Stomach (tissue), 9 donors: Measurements from ENCODE around the gene LNPEP. TPM values are rescaled to one million over a fixed set of nuclear protein-coding genes. Genes with fewer than 3 reads are reported as not detected.
A peak's percentile ranks its signal among the peaks of the same experiment; 100 is the strongest.

Experiments used
- DNase-seq, 2 donors: peaks; one replicate each; pipeline versions ENCODE4 v3.0.0 to v3.0.0-alpha.2; 2013 to 2019
- H3K27ac ChIP-seq, 5 donors: fragments of 200-600 bp in 4 of 5; sonication (generic) in 4 of 5; one replicate each; pipeline ENCODE4 v1.5.1; 2013 to 2019; ENCODE audit warnings: mild to moderate bottlenecking in 1 of 5, moderate library complexity in 1 of 5
- H3K27me3 ChIP-seq, 3 donors: fragments of 200-600 bp; sonication (generic); one replicate each; pipeline ENCODE4 v1.5.1; 2017 to 2019; ENCODE audit warnings: mixed run types in 1 of 3
- H3K36me3 ChIP-seq, 4 donors: fragments of 200-600 bp; sonication (generic); 1 replicate in 3 of 4; 2 replicates in 1 of 4; pipeline ENCODE4 v1.5.1; 2016 to 2019
- H3K4me1 ChIP-seq, 4 donors: fragments of 200-600 bp; sonication (generic); one replicate each; pipeline ENCODE4 v1.5.1; 2016 to 2019
- H3K4me3 ChIP-seq, 4 donors: fragments of 200-600 bp; sonication (generic) in 3 of 4; one replicate each; pipeline ENCODE4 v1.5.1; 2016 to 2019; ENCODE audit warnings: mild to moderate bottlenecking in 1 of 4
- H3K9me3 ChIP-seq, 4 donors: fragments of 200-600 bp; sonication (generic); one replicate each; pipeline ENCODE4 v1.5.1; 2016 to 2019
- EP300 ChIP-seq: sonication (generic); formaldehyde crosslinking; IDR thresholded peaks from one replicate; pipeline ENCODE4 v1.6.1; 2017; ENCODE audit warnings: antibody characterized with exemption
- POLR2A ChIP-seq, 4 donors: fragments of 450-650 bp; IDR thresholded peaks; one replicate each; pipeline ENCODE4 v1.6.1; 2016; ENCODE audit warnings: antibody characterized with exemption in 4 of 4, control low read depth in 2 of 4, mild to moderate bottlenecking in 1 of 4, moderate library complexity in 1 of 4
- POLR2AphosphoS5 ChIP-seq, 3 donors: sonication (generic); formaldehyde crosslinking; IDR thresholded peaks; one replicate each; pipeline ENCODE4 v1.6.1; 2016; ENCODE audit warnings: antibody characterized with exemption in 3 of 3
- WGBS, 5 donors: extraction: QIAGEN DNeasy Blood & Tissue Kit in 3 of 5; methylation state at CpG; one replicate each; pipeline versions ENCODE4 v1.1.5 to v1.1.7; 2013 to 2018; 5-methylcytosine and 5-hydroxymethylcytosine counted together
- intact Hi-C: fragments of 100-400 bp; cut with DNase I; formaldehyde crosslinking; loops from one replicate; pipeline ENCODE4 v1.15.1; 2023; ENCODE audit warnings: low total_unique reads
- polyA plus RNA-seq, 3 donors: library from polyadenylated mRNA; stranded (reverse); fragments of 200-250 nt; gene quantifications; one replicate each; pipeline ENCODE4 v1.2.3, GENCODE V29; 2013
- total RNA-seq, 5 donors: library from RNA; depleted of rRNA; stranded (reverse); fragments of >200 nt; gene quantifications; one replicate each; pipeline versions ENCODE4 v1.1.0 to v1.2.3, GENCODE V29; 2014 to 2016
- TF ChIP-seq, protein P1 (sequence below), 7 experiments: fragments of 450-650 bp in 4 of 7; fragments of 200-600 bp in 3 of 7; sonication (generic) in 3 of 7; IDR thresholded peaks; one replicate each; pipeline ENCODE4 v1.5.1; 2016 to 2019; ENCODE audit warnings: antibody characterized with exemption in 7 of 7, control low read depth in 2 of 7, mild to moderate bottlenecking in 1 of 7
- donor health status: healthy with polysubstance abuse.
- donor health status: Bipolar disorder and iron deficiency.
- donor health status: healthy.

LNPEP gene
- total and polyA plus RNA-seq, 8 donors = 2.0 to 160 (median 28.9) TPM

DNA sequence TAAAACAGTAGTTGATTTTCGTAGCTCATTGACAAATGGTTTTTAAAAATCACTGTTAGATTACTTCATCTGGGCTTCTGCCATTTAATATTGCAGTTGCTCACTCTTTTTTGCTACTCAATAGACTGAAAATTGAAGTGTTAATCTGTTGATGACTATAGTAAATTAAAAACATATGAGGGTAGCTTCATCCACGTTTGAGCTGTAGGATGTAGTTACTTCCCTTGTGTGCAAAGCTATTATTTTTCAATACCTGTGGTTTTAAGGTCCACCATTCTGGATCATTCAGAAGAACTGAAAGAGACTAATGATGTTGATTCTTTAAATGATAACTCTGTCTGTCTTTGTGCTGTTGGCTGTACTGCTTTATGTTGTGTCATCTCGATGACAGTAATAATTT lies 74.7 kb downstream of the LNPEP start:
- no peaks in the 10 kb centered on the region for H3K9me3 ChIP-seq
- 78 to 87% (median 83%) methylated on average over 3 of the region's 3 CpGs for WGBS, 5 donors

DNA sequence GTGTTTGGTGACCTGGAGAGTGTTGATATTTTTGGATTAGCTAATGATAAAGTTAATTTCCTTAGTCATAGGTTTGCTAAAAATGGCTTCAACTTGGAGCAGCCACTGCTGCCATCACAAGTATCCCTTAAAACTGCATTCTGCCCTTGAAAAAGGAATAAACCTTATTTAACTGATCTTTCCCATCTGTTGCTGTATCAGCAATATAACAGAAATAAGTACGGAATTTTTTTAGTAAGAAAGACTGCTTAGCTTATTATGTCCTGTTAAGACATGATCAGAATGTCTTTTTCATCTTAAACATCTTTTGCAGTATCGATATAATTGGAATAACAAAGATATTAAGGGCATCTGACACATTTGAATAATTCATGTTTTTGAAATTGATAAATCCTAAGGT lies 75.7 kb downstream of the LNPEP start:
- no peak overlapping the region for H3K27ac ChIP-seq
- intact Hi-C loops = no loop called here
- H3K27me3 ChIP-seq = no peaks in the 10 kb centered on the region
- DNase-seq = no peak
- no peak overlapping the region for H3K4me3 ChIP-seq
- H3K4me1 ChIP-seq = peaks cover 0 to 17% (median 6%) of the 10 kb centered on the region in 4 donors
- H3K9me3 ChIP-seq = no peaks in the 10 kb centered on the region
- TF ChIP-seq EP300 = no peak
- TF ChIP-seq, protein P1, sequence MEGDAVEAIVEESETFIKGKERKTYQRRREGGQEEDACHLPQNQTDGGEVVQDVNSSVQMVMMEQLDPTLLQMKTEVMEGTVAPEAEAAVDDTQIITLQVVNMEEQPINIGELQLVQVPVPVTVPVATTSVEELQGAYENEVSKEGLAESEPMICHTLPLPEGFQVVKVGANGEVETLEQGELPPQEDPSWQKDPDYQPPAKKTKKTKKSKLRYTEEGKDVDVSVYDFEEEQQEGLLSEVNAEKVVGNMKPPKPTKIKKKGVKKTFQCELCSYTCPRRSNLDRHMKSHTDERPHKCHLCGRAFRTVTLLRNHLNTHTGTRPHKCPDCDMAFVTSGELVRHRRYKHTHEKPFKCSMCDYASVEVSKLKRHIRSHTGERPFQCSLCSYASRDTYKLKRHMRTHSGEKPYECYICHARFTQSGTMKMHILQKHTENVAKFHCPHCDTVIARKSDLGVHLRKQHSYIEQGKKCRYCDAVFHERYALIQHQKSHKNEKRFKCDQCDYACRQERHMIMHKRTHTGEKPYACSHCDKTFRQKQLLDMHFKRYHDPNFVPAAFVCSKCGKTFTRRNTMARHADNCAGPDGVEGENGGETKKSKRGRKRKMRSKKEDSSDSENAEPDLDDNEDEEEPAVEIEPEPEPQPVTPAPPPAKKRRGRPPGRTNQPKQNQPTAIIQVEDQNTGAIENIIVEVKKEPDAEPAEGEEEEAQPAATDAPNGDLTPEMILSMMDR (IDR thresholded peaks at IDR 0.05) = no peak
- TF ChIP-seq POLR2A (IDR thresholded peaks at IDR 0.05) = no peak
- TF ChIP-seq POLR2AphosphoS5 (IDR thresholded peaks at IDR 0.05) = no peak
- 92 to 98% (median 97%) methylated on average over 2 of the region's 2 CpGs for WGBS, 5 donors
- peaks cover 0 to 55% (median 49%) of the 10 kb centered on the region in 4 donors for H3K36me3 ChIP-seq

More for the DNA sequence above, 74.7 kb downstream of the LNPEP start:
- H3K4me3 ChIP-seq = no peak overlapping the region
- no peaks in the 10 kb centered on the region for H3K27me3 ChIP-seq
- no peak overlapping the region for H3K27ac ChIP-seq
- intact Hi-C loops = no loop called here
- TF ChIP-seq POLR2A (IDR thresholded peaks at IDR 0.05) (no peak), EP300 (no peak), POLR2AphosphoS5 (IDR thresholded peaks at IDR 0.05) (no peak)
- TF ChIP-seq, protein P1 (IDR thresholded peaks at IDR 0.05) = no peak
- peaks cover 0 to 11% (median 5%) of the 10 kb centered on the region in 4 donors for H3K4me1 ChIP-seq
- peaks cover 0 to 56% (median 48%) of the 10 kb centered on the region in 4 donors for H3K36me3 ChIP-seq
- DNase-seq = no peak

DNA sequence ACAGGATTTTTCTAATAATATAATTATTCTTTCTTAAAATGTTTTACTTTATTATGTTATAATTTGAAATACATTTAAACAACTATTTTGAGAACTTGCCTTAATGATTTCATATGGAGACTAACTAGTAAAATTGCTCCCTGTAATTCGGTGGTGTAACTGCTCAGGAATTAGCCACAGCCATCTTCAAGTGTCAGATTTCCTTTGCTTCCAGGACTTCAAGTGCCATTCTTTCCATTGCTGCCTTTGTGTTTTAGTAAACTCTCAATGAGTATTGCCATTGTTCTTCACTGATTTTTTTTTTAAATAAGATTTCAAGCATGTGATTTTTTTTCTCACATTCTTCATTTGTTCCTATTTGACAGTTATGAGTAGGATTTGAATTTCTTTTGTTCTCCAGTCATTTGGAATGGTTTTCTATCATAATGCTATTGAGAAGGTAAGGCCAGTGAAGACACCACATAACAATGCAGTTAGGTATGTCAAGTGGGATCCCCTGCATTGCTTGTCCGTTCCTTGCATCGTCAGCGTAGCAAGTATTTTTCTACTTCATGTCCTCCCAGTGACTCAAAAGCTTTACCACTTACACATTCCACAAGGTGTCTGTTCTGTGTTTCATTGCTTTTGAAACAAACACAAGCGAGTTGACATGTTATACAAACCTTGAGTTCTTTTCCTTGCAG lies 83.7 kb downstream of the LNPEP start:
- TF ChIP-seq, protein P1 (IDR thresholded peaks at IDR 0.05) = no peak
- no peak for TF ChIP-seq POLR2A (IDR thresholded peaks at IDR 0.05)
- TF ChIP-seq EP300 = no peak
- peak in 1 of 3 donors; percentile 66 for TF ChIP-seq POLR2AphosphoS5 (IDR thresholded peaks at IDR 0.05)
- WGBS, 5 donors = 75 to 94% (median 94%) methylated on average over 5 of the region's 5 CpGs
- Histone ChIP-seq H3K36me3 (peaks cover 17 to 91% (median 83%) of the 10 kb centered on the region in 4 donors), H3K4me3 (no peak overlapping the region), H3K27ac (no peak overlapping the region), H3K4me1 (peaks cover 0 to 28% (median 0%) of the 10 kb centered on the region in 4 donors), H3K27me3 (no peaks in the 10 kb centered on the region), H3K9me3 (no peaks in the 10 kb centered on the region)
- DNase-seq = peak in 1 of 2 donors; percentile 45
- intact Hi-C loops = no loop called here

DNA sequence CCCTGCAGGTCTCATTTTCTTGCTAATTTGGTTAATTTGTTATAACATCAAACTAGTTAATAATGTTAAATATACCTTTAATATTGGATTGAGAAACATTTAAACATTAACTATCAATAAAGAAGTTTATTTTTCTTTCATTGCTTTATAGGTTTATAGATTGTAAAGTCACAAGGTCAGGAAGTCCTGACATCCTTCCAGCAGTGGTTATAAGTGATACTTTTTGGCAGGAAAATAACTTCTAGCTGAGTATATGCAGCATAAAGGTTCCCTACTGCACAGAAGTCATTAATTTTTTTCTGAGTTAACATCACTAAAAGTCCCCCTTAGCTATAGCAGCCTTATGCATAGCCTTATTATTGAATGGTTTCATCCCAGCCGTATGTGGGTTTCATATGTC lies 85.5 kb downstream of the LNPEP start:
- Histone ChIP-seq H3K27ac (no peak overlapping the region), H3K4me3 (no peak overlapping the region), H3K36me3 (peaks cover 21 to 91% (median 82%) of the 10 kb centered on the region in 4 donors), H3K4me1 (peaks cover 0 to 19% (median 0%) of the 10 kb centered on the region in 4 donors), H3K9me3 (no peaks in the 10 kb centered on the region), H3K27me3 (no peaks in the 10 kb centered on the region)
- 83 to 94% (median 92%) methylated on average over 1 of the region's 1 CpG for WGBS, 5 donors
- TF ChIP-seq POLR2AphosphoS5 (IDR thresholded peaks at IDR 0.05) (no peak), POLR2A (IDR thresholded peaks at IDR 0.05) (no peak), EP300 (no peak)
- TF ChIP-seq, protein P1 (IDR thresholded peaks at IDR 0.05) = no peak
- DNase-seq = no peak
- intact Hi-C loops = no loop called here
